WTC11 (cell line): ENCODE data around the gene CHPF. TPM values are rescaled to one million over a fixed set of nuclear protein-coding genes. Genes with fewer than 3 reads are reported as not detected.

Experiments
- ATF2 ChIP-seq: sonication (generic); formaldehyde crosslinking; IDR thresholded peaks from 2 replicates; pipeline ENCODE4 v1.8.1; 2022; ENCODE audit warnings: low read depth, missing genetic modification reagents, borderline replicate concordance
- CDX4 ChIP-seq: fragments of 250-450 bp; sonication (Bioruptor Pico); IDR thresholded peaks from 2 replicates; pipeline ENCODE4 v1.9.0; 2021; ENCODE audit warnings: moderate library complexity, mild to moderate bottlenecking, inconsistent platforms, borderline replicate concordance
- CTCF ChIP-seq: fragments of 200-600 bp; IDR thresholded peaks from 2 replicates; pipeline ENCODE4 v1.8.0; 2022; ENCODE audit warnings: antibody characterized with exemption
- E2F1 ChIP-seq: sonication (generic); formaldehyde crosslinking; IDR thresholded peaks from 2 replicates; pipeline ENCODE4 v1.8.0; 2022; ENCODE audit warnings: mild to moderate bottlenecking, missing genetic modification reagents
- FOXP1 ChIP-seq: sonication (generic); formaldehyde crosslinking; IDR thresholded peaks from 2 replicates; pipeline ENCODE4 v1.8.0; 2022; ENCODE audit warnings: missing genetic modification reagents, mild to moderate bottlenecking, moderate library complexity, borderline replicate concordance
- FOXP4 ChIP-seq: sonication (generic); formaldehyde crosslinking; IDR thresholded peaks from 2 replicates; pipeline ENCODE4 v1.8.0; 2022; ENCODE audit warnings: mild to moderate bottlenecking, missing genetic modification reagents
- IRF1 ChIP-seq: sonication (generic); formaldehyde crosslinking; IDR thresholded peaks from 2 replicates; pipeline ENCODE4 v1.8.0; 2023; ENCODE audit warnings: missing genetic modification reagents
- MAX ChIP-seq: sonication (generic); formaldehyde crosslinking; IDR thresholded peaks from 2 replicates; pipeline ENCODE4 v1.8.0; 2022; ENCODE audit warnings: mild to moderate bottlenecking, missing genetic modification reagents
- OVOL2 ChIP-seq: fragments of 250-450 bp; sonication (Bioruptor Pico); IDR thresholded peaks from 2 replicates; pipeline ENCODE4 v1.9.0; 2021; ENCODE audit warnings: mild to moderate bottlenecking, borderline replicate concordance
- PRRX2 ChIP-seq: fragments of 250-450 bp; sonication (Bioruptor Pico); IDR thresholded peaks from 2 replicates; pipeline ENCODE4 v1.8.0; 2021; ENCODE audit warnings: mild to moderate bottlenecking
- SMAD4 ChIP-seq: sonication (generic); formaldehyde crosslinking; IDR thresholded peaks from 2 replicates; pipeline ENCODE4 v1.8.0; 2022; ENCODE audit warnings: mild to moderate bottlenecking, missing genetic modification reagents
- SP1 ChIP-seq: sonication (generic); formaldehyde crosslinking; conservative IDR thresholded peaks from 2 replicates; pipeline ENCODE4 v1.8.1; 2022; ENCODE audit warnings: missing genetic modification reagents
- TEAD1 ChIP-seq: sonication (generic); formaldehyde crosslinking; IDR thresholded peaks from 2 replicates; pipeline ENCODE4 v1.8.0; 2022; ENCODE audit warnings: mild to moderate bottlenecking, missing genetic modification reagents
- TP53 ChIP-seq: sonication (generic); formaldehyde crosslinking; IDR thresholded peaks from 2 replicates; pipeline ENCODE4 v1.8.1; 2023; ENCODE audit warnings: mild to moderate bottlenecking, missing genetic modification reagents
- ZNF219 ChIP-seq: sonication (generic); formaldehyde crosslinking; IDR thresholded peaks from 2 replicates; pipeline ENCODE4 v1.8.0; 2023; ENCODE audit warnings: missing genetic modification reagents, mild to moderate bottlenecking, borderline replicate concordance
- ZNF416 ChIP-seq: fragments of 250-450 bp; sonication (Bioruptor Pico); IDR thresholded peaks from 2 replicates; pipeline ENCODE4 v1.9.0; 2021; ENCODE audit warnings: mild to moderate bottlenecking, inconsistent platforms
- ZNF423 ChIP-seq: fragments of 250-450 bp; sonication (Bioruptor Pico); IDR thresholded peaks from 2 replicates; pipeline ENCODE4 v2.1.2; 2022; ENCODE audit warnings: mild to moderate bottlenecking, moderate library complexity
- total RNA-seq: library from RNA; stranded (reverse); gene quantifications from 3 replicates; pipeline ENCODE4 v1.2.3, GENCODE V29; 2021

The CHPF gene
- total RNA-seq, 1 experiment from 2014 or later = 97.0 TPM

- TF ChIP-seq ATF2 (CRISPR knock-in tag) = no peak
- no peak for TF ChIP-seq CTCF
- TF ChIP-seq PRRX2 (CRISPR knock-in tag) = no peak
- TF ChIP-seq IRF1 (CRISPR knock-in tag) = no peak
- peak; percentile 95; the same call in 1 of the 2 replicates for TF ChIP-seq TEAD1 (CRISPR knock-in tag)
- TF ChIP-seq ZNF219 = peak; percentile 34; the same call in 1 of the 2 replicates
- TF ChIP-seq MAX (CRISPR knock-in tag) = peak; percentile 62
- TF ChIP-seq CDX4 (CRISPR knock-in tag) = no peak
- no peak for TF ChIP-seq E2F1
- no peak for TF ChIP-seq OVOL2 (CRISPR knock-in tag)
- TF ChIP-seq FOXP1 (CRISPR knock-in tag) = peak; percentile 51; the same call in 1 of the 2 replicates
- TF ChIP-seq FOXP4 (CRISPR knock-in tag) = no peak
- TF ChIP-seq ZNF423 (CRISPR knock-in tag) = peak; percentile 78
- no peak for TF ChIP-seq SMAD4
- TF ChIP-seq ZNF416 (CRISPR knock-in tag) = peak; percentile 16; the same call in 1 of the 2 replicates
- TF ChIP-seq TP53 = no peak
- TF ChIP-seq SP1 (CRISPR knock-in tag) = no peak
These were observed 21.8 kb upstream of the CHPF start (continued) for GRCh38 chr2:219565130-219566080.
